Measurements from ENCODE around the gene BGLAP. TPM values are rescaled to one million over a fixed set of nuclear protein-coding genes. Genes with fewer than 3 reads are reported as not detected.
A peak's percentile ranks its signal among the peaks of the same experiment; 100 is the strongest.

Gene BGLAP
- total RNA-seq, 2 experiments from 2014 or later = 0.90 to 2.3 TPM

GRCh38 chr1:156244126-156244525, 2.1 kb downstream of the BGLAP start:
- Mint-ChIP-seq H3K36me3 (peaks cover 6% of the 10 kb centered on the region), H3K4me3 (no peak overlapping the region), H3K27me3 (no peaks in the 10 kb centered on the region), H3K4me1 (ENCODE audit: low read depth) (peaks cover 5% of the 10 kb centered on the region), H3K9me3 (no peaks in the 10 kb centered on the region), H3K27ac (no peak overlapping the region)
- POLR2A ChIA-PET = interaction anchor here (1.1 kb wide), 1 partner anchor 43 kb away, joined by 3 read pairs; no protein-coding TSS in a partner anchor
- CTCF ChIA-PET = no interaction called here
- no peak for DNase-seq
- intact Hi-C loops (cut with micrococcal nuclease) = no loop called here

- Mint-ChIP-seq H3K4me1 (ENCODE audit: low read depth) (peaks cover 5% of the 10 kb centered on the region), H3K4me3 (peak overlapping the region; percentile 70), H3K9me3 (no peaks in the 10 kb centered on the region), H3K36me3 (peaks cover 9% of the 10 kb centered on the region), H3K27me3 (no peaks in the 10 kb centered on the region), H3K27ac (no peak overlapping the region)
- ChIA-PET CTCF (interaction anchor here (1.8 kb wide), 1 partner anchor 18 kb away, joined by 7 read pairs; no protein-coding TSS in a partner anchor), POLR2A (interaction anchor here (1.1 kb wide), 1 partner anchor 44 kb away, joined by 3 read pairs; no protein-coding TSS in a partner anchor)
- DNase-seq = no peak
- intact Hi-C loops (cut with micrococcal nuclease) = no loop called here
Measured at GRCh38 chr1:156244712-156245111, 2.7 kb downstream of the BGLAP start.

- Mint-ChIP-seq H3K4me1 (ENCODE audit: low read depth) (peaks cover 5% of the 10 kb centered on the region), H3K27ac (no peak overlapping the region), H3K27me3 (no peaks in the 10 kb centered on the region), H3K4me3 (peak overlapping the region; percentile 70), H3K9me3 (no peaks in the 10 kb centered on the region), H3K36me3 (peaks cover 7% of the 10 kb centered on the region)
- ChIA-PET POLR2A (interaction anchor here (0.8 to 2.0 kb wide), 8 partner anchors 11 to 88 kb away, joined by 3 to 6 read pairs (median 3); no protein-coding TSS in a partner anchor), CTCF (interaction anchor here (0.9 to 2.0 kb wide), 7 partner anchors 8 to 104 kb away, joined by 3 to 7 read pairs (median 4); no protein-coding TSS in a partner anchor)
- intact Hi-C loops (cut with micrococcal nuclease) = no loop called here
- peak; percentile 54 for DNase-seq
Measured at GRCh38 chr1:156245451-156246232, 3.7 kb downstream of the BGLAP start.

GRCh38 chr1:156246241-156246780, 4.3 kb downstream of the BGLAP start:
- peaks cover 5% of the 10 kb centered on the region for H3K36me3 Mint-ChIP-seq
- DNase-seq = no peak
- ChIA-PET POLR2A (interaction anchor here (0.8 to 2.0 kb wide), 9 partner anchors 11 to 87 kb away, joined by 3 to 6 read pairs (median 3); partner anchors contain the start of gene SMG5), CTCF (interaction anchor here (0.9 to 2.0 kb wide), 7 partner anchors 8 to 105 kb away, joined by 3 to 7 read pairs (median 4); no protein-coding TSS in a partner anchor)
- H3K27me3 Mint-ChIP-seq = no peaks in the 10 kb centered on the region
- peaks cover 5% of the 10 kb centered on the region for H3K4me1 Mint-ChIP-seq (ENCODE audit: low read depth)
- intact Hi-C loops (cut with micrococcal nuclease) = no loop called here
- no peak overlapping the region for H3K4me3 Mint-ChIP-seq
- H3K9me3 Mint-ChIP-seq = no peaks in the 10 kb centered on the region
- no peak overlapping the region for H3K27ac Mint-ChIP-seq

- peaks cover 5% of the 10 kb centered on the region for H3K4me1 Mint-ChIP-seq (ENCODE audit: low read depth)
- no peak overlapping the region for H3K4me3 Mint-ChIP-seq
- ChIA-PET CTCF (interaction anchor here (0.9 to 2.0 kb wide), 3 partner anchors 22 to 105 kb away, joined by 3 to 6 read pairs (median 3); no protein-coding TSS in a partner anchor), POLR2A (interaction anchor here (0.7 to 2.0 kb wide), 5 partner anchors 10 to 91 kb away, joined by 3 to 6 read pairs (median 4); partner anchors contain the start of gene SMG5)
- no peaks in the 10 kb centered on the region for H3K9me3 Mint-ChIP-seq
- no peak overlapping the region for H3K27ac Mint-ChIP-seq
- peaks cover 5% of the 10 kb centered on the region for H3K36me3 Mint-ChIP-seq
- no peaks in the 10 kb centered on the region for H3K27me3 Mint-ChIP-seq
- no peak for DNase-seq
- intact Hi-C loops (cut with micrococcal nuclease) = no loop called here
Measured at GRCh38 chr1:156246781-156247459, 4.9 kb downstream of the BGLAP start.

- no peak within 1 kb of the TSS for H3K27ac Mint-ChIP-seq
- no peak within 1 kb of the TSS for H3K4me3 Mint-ChIP-seq
- no peak for DNase-seq
- H3K36me3 Mint-ChIP-seq = peaks cover 8% of the 10 kb centered on the region
- intact Hi-C loops (cut with micrococcal nuclease) = no loop called here
- ChIA-PET POLR2A (interaction anchor here (0.7 to 2.0 kb wide), 5 partner anchors 11 to 92 kb away, joined by 3 to 6 read pairs (median 4); partner anchors contain the start of gene SMG5), CTCF (interaction anchor here (0.5 to 2.0 kb wide), 2 partner anchors 70 to 106 kb away, joined by 4 to 6 read pairs; no protein-coding TSS in a partner anchor)
- no peaks in the 10 kb centered on the region for H3K27me3 Mint-ChIP-seq
- no peaks in the 10 kb centered on the region for H3K9me3 Mint-ChIP-seq
- H3K4me1 Mint-ChIP-seq (ENCODE audit: low read depth) = peaks cover 8% of the 10 kb centered on the region
Measured at GRCh38 chr1:156247460-156248322, 5.7 kb downstream of the BGLAP start, which contains the start of gene PAQR6. TSS of gene PAQR6 (minus strand) at chr1:156248056. CDS start at chr1:156246731, 1,325 bp downstream.

GRCh38 chr1:156248323-156248683, 6.3 kb downstream of the BGLAP start:
- Mint-ChIP-seq H3K27me3 (no peaks in the 10 kb centered on the region), H3K27ac (no peak overlapping the region), H3K36me3 (peaks cover 12% of the 10 kb centered on the region), H3K4me3 (no peak overlapping the region), H3K9me3 (no peaks in the 10 kb centered on the region), H3K4me1 (ENCODE audit: low read depth) (peaks cover 13% of the 10 kb centered on the region)
- ChIA-PET POLR2A (interaction anchor here (0.7 kb wide), 1 partner anchor 289 kb away, joined by 3 read pairs; no protein-coding TSS in a partner anchor), CTCF (no interaction called here)
- intact Hi-C loops (cut with micrococcal nuclease) = no loop called here
- DNase-seq = no peak

- no peaks in the 10 kb centered on the region for H3K27me3 Mint-ChIP-seq
- POLR2A ChIA-PET = interaction anchor here (0.9 kb wide), 1 partner anchor 33 kb away, joined by 3 read pairs; the partner anchor contains the start of gene SMG5
- intact Hi-C loops (cut with micrococcal nuclease) = no loop called here
- H3K9me3 Mint-ChIP-seq = no peaks in the 10 kb centered on the region
- H3K36me3 Mint-ChIP-seq = peaks cover 18% of the 10 kb centered on the region
- DNase-seq = no peak
- CTCF ChIA-PET = interaction anchor here (0.6 kb wide), 1 partner anchor 206 kb away, joined by 3 read pairs; no protein-coding TSS in a partner anchor
- H3K4me3 Mint-ChIP-seq = no peak overlapping the region
- H3K27ac Mint-ChIP-seq = no peak overlapping the region
- H3K4me1 Mint-ChIP-seq (ENCODE audit: low read depth) = peaks cover 13% of the 10 kb centered on the region
Measured at GRCh38 chr1:156249593-156249992, 7.6 kb downstream of the BGLAP start.

GRCh38 chr1:156251527-156251926, 9.5 kb downstream of the BGLAP start:
- Mint-ChIP-seq H3K4me3 (no peak overlapping the region), H3K27me3 (no peaks in the 10 kb centered on the region), H3K27ac (peak overlapping the region; percentile 23), H3K9me3 (no peaks in the 10 kb centered on the region), H3K4me1 (ENCODE audit: low read depth) (peaks cover 8% of the 10 kb centered on the region), H3K36me3 (peaks cover 24% of the 10 kb centered on the region)
- DNase-seq = no peak
- intact Hi-C loops (cut with micrococcal nuclease) = no loop called here
- CTCF ChIA-PET = interaction anchor here (1.2 to 1.4 kb wide), 2 partner anchors 110 to 155 kb away, joined by 3 to 5 read pairs; no protein-coding TSS in a partner anchor
- POLR2A ChIA-PET = interaction anchor here (0.5 to 1.3 kb wide), 2 partner anchors 21 to 58 kb away, joined by 3 to 4 read pairs; no protein-coding TSS in a partner anchor

GRCh38 chr1:156253634-156254033, 11.7 kb downstream of the BGLAP start:
- no peak for DNase-seq
- Mint-ChIP-seq H3K4me1 (ENCODE audit: low read depth) (peaks cover 8% of the 10 kb centered on the region), H3K4me3 (no peak overlapping the region), H3K27ac (peak overlapping the region; percentile 40), H3K27me3 (no peaks in the 10 kb centered on the region), H3K36me3 (peaks cover 36% of the 10 kb centered on the region), H3K9me3 (no peaks in the 10 kb centered on the region)
- CTCF ChIA-PET = interaction anchor here (0.7 to 1.1 kb wide), 2 partner anchors 8 to 29 kb away, joined by 3 to 4 read pairs; no protein-coding TSS in a partner anchor
- POLR2A ChIA-PET = no interaction called here
- intact Hi-C loops (cut with micrococcal nuclease) = no loop called here

GRCh38 chr1:156257711-156258110, 15.7 kb downstream of the BGLAP start:
- H3K36me3 Mint-ChIP-seq = peaks cover 52% of the 10 kb centered on the region
- ChIA-PET POLR2A (no interaction called here), CTCF (interaction anchor here (0.7 kb wide), 1 partner anchor 16 kb away, joined by 3 read pairs; no protein-coding TSS in a partner anchor)
- peaks cover 7% of the 10 kb centered on the region for H3K4me1 Mint-ChIP-seq (ENCODE audit: low read depth)
- intact Hi-C loops (cut with micrococcal nuclease) = no loop called here
- no peaks in the 10 kb centered on the region for H3K27me3 Mint-ChIP-seq
- H3K9me3 Mint-ChIP-seq = no peaks in the 10 kb centered on the region
- no peak overlapping the region for H3K4me3 Mint-ChIP-seq
- H3K27ac Mint-ChIP-seq = peak overlapping the region; percentile 10
- no peak for DNase-seq

Data from activated CD4-positive, alpha-beta memory T cell treated with anti-CD3 and anti-CD28 coated beads for 36 hours (primary cell).